Measurements from ENCODE around the gene SYVN1. TPM values are rescaled to one million over a fixed set of nuclear protein-coding genes. Genes with fewer than 3 reads are reported as not detected.
A peak's percentile ranks its signal among the peaks of the same experiment; 100 is the strongest.

The SYVN1 gene
- total and polyA plus RNA-seq, 11 donors = 13.9 to 65.8 (median 28.2) TPM

DNA sequence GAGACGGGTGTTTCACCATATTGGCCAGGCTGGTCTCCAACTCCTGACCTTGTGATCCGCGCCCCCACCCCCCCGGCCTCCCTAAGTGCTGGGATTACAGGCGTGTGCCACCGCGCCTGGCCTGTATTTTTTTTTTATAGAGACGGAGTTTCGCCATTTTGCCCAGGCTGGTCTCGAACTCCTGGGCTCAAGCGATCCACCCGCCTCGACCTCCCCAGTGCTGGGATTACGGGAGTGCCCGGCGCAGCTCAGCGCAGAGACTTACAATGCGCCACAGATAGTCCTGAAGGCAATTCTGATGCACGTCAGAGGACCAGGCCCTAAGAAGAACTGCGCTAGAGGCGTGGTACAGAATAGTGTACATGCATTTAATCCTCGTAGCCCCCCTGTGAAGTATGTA lies 38.9 kb downstream of the SYVN1 start:
- WGBS, 4 donors = 72 to 83% (median 76%) methylated on average over 21 to 22 of the region's 22 CpGs
- intact Hi-C loops (cut with DNase I) = loop anchor here in 1 of 10 donors (5.0 kb wide), 1 partner anchor 53 kb away; the partner anchor contains the start of gene SAC3D1
- H3K27me3 ChIP-seq = no peaks in the 10 kb centered on the region
- H3K4me3 ChIP-seq = peak overlapping the region in 8 of 12 donors; percentile 71 to 90 (median 85)
- peaks cover 0 to 24% (median 11%) of the 10 kb centered on the region in 9 donors for H3K36me3 ChIP-seq
- no peaks in the 10 kb centered on the region for H3K9me3 ChIP-seq
- peaks cover 0 to 25% (median 13%) of the 10 kb centered on the region in 12 donors for H3K4me1 ChIP-seq
- TF ChIP-seq, protein P1, sequence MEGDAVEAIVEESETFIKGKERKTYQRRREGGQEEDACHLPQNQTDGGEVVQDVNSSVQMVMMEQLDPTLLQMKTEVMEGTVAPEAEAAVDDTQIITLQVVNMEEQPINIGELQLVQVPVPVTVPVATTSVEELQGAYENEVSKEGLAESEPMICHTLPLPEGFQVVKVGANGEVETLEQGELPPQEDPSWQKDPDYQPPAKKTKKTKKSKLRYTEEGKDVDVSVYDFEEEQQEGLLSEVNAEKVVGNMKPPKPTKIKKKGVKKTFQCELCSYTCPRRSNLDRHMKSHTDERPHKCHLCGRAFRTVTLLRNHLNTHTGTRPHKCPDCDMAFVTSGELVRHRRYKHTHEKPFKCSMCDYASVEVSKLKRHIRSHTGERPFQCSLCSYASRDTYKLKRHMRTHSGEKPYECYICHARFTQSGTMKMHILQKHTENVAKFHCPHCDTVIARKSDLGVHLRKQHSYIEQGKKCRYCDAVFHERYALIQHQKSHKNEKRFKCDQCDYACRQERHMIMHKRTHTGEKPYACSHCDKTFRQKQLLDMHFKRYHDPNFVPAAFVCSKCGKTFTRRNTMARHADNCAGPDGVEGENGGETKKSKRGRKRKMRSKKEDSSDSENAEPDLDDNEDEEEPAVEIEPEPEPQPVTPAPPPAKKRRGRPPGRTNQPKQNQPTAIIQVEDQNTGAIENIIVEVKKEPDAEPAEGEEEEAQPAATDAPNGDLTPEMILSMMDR (IDR thresholded peaks at IDR 0.05) = no peak
- no peak for TF ChIP-seq POLR2A (IDR thresholded peaks at IDR 0.05)
- H3K27ac ChIP-seq = peak overlapping the region in 9 of 12 donors; percentile 87 to 96 (median 91)
- DNase-seq (no peak), ATAC-seq (no peak)

- no peak for DNase-seq
- H3K4me1 ChIP-seq = peaks cover 0 to 7% (median 2%) of the 10 kb centered on the region in 12 donors
- intact Hi-C loops (cut with DNase I) = no loop called here
- no peak overlapping the region for H3K27ac ChIP-seq
- H3K36me3 ChIP-seq = peaks cover 0 to 45% (median 38%) of the 10 kb centered on the region in 9 donors
- no peak for TF ChIP-seq POLR2A (IDR thresholded peaks at IDR 0.05)
- TF ChIP-seq, protein P1 (IDR thresholded peaks at IDR 0.05) = no peak
- no peaks in the 10 kb centered on the region for H3K9me3 ChIP-seq
- no peak overlapping the region for H3K4me3 ChIP-seq
- 96 to 99% (median 97%) methylated on average over 4 of the region's 4 CpGs for WGBS, 4 donors
- no peaks in the 10 kb centered on the region for H3K27me3 ChIP-seq
- ATAC-seq = no peak
Measured at GRCh38 chr11:65090628-65091027, 43.7 kb downstream of the SYVN1 start.

- intact Hi-C loops (cut with DNase I) = loop anchor here in 2 of 10 donors (10.0 kb wide), 1 partner anchor 75 kb away; the partner anchor contains the start of gene ARL2 (in 2 of the 2)
- peaks cover 3 to 15% (median 10%) of the 10 kb centered on the region in 12 donors for H3K4me1 ChIP-seq
- H3K27me3 ChIP-seq = no peaks in the 10 kb centered on the region
- H3K4me3 ChIP-seq = no peak overlapping the region
- WGBS, 4 donors = 91 to 98% (median 95%) methylated on average over 4 of the region's 4 CpGs
- no peaks in the 10 kb centered on the region for H3K9me3 ChIP-seq
- DNase-seq (no peak), ATAC-seq (no peak)
- H3K27ac ChIP-seq = no peak overlapping the region
- TF ChIP-seq POLR2A (IDR thresholded peaks at IDR 0.05) = no peak
- peaks cover 0 to 51% (median 42%) of the 10 kb centered on the region in 9 donors for H3K36me3 ChIP-seq
Measured at GRCh38 chr11:65089621-65090020, 44.7 kb downstream of the SYVN1 start.

DNA sequence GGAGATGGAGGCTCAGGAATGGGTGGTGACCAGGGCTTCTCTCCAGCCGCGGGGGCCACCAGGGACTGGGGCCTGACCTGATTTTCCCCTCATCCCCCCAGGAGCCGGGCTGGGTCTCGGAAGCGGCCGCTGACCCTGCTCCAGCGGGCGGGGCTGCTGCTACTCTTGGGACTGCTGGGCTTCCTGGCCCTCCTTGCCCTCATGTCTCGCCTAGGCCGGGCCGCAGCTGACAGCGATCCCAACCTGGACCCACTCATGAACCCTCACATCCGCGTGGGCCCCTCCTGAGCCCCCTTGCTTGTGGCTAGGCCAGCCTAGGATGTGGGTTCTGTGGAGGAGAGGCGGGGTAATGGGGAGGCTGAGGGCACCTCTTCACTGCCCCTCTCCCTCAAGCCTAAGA lies 46.5 kb downstream of the SYVN1 start:
- ATAC-seq (no peak), DNase-seq (no peak)
- Histone ChIP-seq H3K9me3 (no peaks in the 10 kb centered on the region), H3K4me3 (no peak overlapping the region), H3K27ac (no peak overlapping the region), H3K4me1 (peaks cover 4 to 26% (median 16%) of the 10 kb centered on the region in 12 donors), H3K36me3 (peaks cover 0 to 51% (median 42%) of the 10 kb centered on the region in 9 donors), H3K27me3 (no peaks in the 10 kb centered on the region)
- 88 to 91% (median 89%) methylated on average over 5 to 15 of the region's 15 CpGs for WGBS, 4 donors
- TF ChIP-seq, protein P1 (IDR thresholded peaks at IDR 0.05) = no peak
- TF ChIP-seq POLR2A (IDR thresholded peaks at IDR 0.05) = no peak
- intact Hi-C loops (cut with DNase I) = loop anchor here in 2 of 10 donors (10.0 kb wide), 1 partner anchor 73 kb away; the partner anchor contains the start of gene ARL2 (in 2 of the 2)

Measured in heart left ventricle (tissue), 16 donors.